HL-60/S4 (cell line): Measurements from ENCODE around the gene ENPP5.

ENCODE experiments used
- in situ Hi-C: fragments of 300-500 bp; cut with MboI; formaldehyde crosslinking; loops from 2 replicates; pipeline ENCODE4 v1.14.3; 2022; ENCODE audit warnings: low sequenced_read_pairs

Gene ENPP5

GRCh38 chr6:46115634-46116033, 55.1 kb downstream of the ENPP5 start:
- in situ Hi-C loops = no loop called here

GRCh38 chr6:46113370-46113769, 57.4 kb downstream of the ENPP5 start:
- in situ Hi-C loops = no loop called here
